Hematopoietic multipotent progenitor cell treated with erythropoietin and hydrocortisone succinate and interleukin-3 and kit ligand, for 15 days (in vitro differentiated cells): ENCODE results near the gene CACNA1C.

Source experiments
- DNase-seq: peaks from one replicate; pipeline ENCODE4 v3.0.0-alpha.2; 2015; ENCODE audit warnings: low spot score

CACNA1C gene

DNA sequence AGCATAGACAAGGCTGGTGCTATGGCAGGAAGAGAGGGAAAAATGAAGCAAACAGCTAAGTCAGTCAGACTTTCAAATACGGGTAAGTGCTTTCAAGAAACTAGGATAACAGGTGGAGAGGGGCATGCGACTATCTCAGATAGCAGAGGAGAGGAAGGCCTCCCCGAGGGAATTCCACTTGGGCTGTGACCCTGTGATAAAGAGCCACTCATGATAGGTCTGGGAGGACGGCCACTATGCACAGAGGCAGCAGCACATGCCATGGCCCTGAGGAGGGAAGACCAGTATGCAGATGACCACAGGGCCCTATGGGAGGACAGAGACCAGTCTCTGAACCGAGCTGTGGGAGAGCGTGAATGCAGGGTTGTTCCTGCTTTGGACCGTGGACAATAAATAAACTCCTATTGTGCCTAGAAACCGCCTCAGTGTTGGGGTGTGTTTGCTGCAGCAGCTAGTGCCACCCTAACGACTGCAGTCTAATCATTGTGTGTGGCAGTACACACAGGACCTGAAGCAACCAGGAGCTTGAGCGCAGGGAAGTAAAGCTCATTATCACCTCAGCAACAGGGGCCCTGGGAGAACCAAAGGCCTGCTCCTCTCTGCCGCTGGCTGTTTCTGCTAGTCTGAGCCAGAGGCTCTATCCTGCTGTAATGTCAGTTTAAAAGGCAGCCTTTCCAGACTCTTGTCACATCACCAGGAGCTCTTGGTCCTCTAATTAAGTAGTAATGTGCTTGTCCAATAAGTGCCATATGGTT lies 119.1 kb downstream of the CACNA1C start:
- DNase-seq: no peak

DNA sequence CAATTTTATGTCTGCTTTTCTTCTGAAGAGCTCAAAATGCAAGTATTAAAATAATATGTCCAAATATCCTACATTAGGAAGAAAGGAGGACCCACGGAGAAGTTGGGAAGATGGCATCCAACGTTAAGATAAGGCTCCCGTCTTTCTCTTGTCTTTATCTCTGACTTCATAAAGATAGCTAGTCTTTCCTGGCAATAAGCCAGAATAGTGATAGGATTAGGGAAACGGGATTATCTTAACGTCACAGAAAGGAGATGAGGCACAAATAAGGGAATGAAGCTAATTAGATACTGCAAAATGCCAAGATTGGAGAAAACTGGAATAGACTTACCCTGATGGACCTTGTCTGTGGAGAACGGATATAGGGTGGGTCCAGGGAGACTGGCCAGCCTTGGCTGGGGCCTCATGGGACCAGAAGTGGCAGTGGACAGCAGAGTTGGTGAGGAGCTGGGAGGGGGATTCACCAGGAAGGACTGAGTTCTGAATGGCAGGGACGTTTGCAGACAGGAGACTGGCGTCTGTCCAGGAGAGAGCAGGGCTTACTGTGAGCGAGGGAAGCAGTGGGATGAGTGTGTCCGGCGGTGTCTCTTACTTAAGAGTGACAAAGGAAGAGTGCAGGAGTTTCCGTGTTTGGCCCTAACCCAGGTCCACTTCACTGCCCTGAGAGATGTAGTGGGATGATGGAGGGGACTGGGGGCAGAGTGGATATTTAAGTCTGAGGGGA lies 119.9 kb downstream of the CACNA1C start:
- DNase-seq: no peak

DNA sequence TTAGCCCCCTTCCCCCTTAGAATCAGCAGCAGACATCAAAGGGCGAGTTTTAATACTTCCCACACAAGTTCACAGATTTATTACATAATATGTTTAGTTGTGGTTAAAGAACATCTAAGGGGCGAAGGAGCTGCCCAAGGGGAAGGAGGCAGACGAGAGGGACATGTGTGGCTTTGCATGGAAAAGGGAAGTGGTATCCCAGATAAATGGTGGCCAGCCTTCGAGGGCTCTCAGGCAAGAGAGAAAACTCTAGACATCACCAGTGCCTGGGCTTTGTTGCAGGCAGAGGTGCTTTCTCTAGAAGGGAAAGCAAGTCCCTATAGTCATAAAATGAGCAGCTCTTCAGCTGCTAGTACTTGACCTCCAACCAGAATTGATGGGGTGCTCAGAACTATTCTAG lies 121.2 kb downstream of the CACNA1C start:
- no peak for DNase-seq

DNA sequence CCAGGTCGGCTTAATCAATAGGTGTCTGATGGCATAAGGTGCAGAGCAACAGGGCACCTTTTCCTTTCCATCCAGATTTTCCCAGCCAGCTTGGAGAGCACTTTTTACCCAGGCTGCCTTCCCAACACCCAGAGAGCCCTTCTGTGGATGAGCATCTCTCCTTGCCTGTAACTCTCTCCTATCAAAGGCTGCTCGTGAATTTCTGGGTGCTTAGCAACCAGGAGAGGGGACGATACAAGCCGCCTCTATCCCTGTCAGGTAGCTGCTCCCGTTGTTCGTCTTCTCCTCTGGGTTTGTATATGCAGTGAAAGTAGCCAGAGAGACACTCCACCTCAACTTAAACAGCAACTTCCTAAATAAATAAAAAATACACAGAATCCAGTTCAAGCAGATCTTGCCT lies 124.2 kb downstream of the CACNA1C start:
- DNase-seq: no peak

DNA sequence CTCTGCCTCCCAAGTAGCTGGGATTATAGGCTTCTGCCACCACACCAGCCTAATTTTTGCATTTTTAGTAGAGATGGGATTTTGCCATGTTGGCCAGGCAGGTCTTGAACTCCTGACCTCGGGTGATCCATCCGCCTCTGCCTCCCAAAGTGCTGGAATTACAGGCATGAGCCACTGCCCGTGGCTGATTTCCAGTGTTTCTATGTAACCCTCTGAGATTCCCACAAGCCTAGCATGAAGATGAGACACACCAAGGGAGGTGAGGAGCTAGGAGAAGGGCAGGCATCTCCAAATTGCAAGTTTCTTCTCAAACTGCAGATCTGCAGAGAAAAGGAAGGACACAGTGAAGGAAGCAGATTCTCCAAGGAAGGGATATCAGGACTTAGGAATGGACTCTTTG lies 125.0 kb downstream of the CACNA1C start:
- DNase-seq: no peak

DNA sequence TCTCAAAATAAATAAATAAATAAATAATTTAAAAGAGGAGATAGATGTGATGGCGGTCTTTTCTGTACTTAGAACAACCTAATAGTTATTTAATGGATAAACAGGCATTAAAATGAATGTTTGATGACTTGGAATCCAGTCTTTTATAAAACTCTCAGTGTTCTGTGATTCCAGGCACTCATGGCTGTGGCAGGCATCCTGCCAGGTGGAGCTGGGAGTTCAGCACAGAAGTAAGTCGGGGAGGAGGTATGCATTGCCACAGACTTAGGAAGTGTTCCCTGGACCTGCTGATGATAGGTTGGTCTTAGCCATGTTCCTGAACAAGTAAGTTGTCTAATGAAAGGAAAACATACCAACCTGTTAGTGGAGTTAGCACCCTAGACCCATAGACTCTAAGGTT lies 126.3 kb downstream of the CACNA1C start:
- no peak for DNase-seq

DNA sequence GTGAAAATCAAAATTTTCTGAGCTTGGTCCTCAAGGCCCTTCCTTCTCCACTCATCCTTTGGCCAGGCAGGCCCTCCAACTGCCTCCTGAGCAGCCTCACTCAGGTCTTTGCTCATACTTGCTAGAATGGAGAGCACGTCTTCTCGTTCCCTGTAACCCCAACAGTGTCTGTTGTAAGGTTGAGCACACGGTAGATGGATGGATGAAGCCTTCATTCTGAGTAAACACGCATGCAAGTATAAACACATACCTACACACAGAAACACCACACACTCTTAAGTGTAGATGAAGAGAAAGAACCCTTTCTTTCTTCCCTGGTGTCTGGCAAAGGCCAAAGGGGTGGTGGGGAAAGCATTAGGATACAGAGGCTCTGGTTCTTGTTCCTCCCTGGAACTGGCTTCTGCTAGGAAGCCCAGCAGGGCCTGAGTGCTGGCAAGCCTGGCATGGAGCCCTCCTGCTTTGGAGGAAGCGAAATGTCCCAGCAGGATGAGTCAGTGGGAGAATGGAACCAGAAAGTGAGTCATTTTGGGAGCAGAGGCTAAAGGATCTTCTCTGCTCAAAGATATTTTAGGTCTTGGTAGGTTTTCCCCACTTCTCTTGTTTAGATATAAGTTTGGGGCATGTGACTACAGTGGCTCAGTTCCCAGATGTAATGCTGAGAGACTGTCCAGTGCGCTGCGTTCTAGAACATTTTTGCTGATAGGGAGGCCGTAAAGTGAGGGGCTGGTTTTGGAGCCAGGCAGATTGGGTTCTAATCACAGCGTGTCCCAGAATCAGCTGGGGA lies 127.4 kb downstream of the CACNA1C start:
- DNase-seq: no peak

DNA sequence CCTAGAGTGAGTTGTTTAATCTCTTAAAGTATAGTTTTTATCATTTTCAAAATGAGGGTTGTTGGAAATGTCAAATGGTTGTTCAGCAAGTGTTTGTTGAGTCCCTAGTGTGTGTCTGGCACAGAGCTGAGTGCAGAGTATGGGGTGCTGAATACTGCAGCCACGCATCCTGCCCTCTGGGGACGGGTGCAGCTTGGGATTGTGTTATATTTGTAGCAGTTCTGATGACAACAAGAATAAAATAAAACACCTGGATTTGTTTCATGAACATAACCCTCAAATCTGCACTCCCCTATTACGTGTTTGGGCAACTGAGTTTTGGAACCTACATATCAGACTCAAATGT lies 127.9 kb downstream of the CACNA1C start:
- no peak for DNase-seq

DNA sequence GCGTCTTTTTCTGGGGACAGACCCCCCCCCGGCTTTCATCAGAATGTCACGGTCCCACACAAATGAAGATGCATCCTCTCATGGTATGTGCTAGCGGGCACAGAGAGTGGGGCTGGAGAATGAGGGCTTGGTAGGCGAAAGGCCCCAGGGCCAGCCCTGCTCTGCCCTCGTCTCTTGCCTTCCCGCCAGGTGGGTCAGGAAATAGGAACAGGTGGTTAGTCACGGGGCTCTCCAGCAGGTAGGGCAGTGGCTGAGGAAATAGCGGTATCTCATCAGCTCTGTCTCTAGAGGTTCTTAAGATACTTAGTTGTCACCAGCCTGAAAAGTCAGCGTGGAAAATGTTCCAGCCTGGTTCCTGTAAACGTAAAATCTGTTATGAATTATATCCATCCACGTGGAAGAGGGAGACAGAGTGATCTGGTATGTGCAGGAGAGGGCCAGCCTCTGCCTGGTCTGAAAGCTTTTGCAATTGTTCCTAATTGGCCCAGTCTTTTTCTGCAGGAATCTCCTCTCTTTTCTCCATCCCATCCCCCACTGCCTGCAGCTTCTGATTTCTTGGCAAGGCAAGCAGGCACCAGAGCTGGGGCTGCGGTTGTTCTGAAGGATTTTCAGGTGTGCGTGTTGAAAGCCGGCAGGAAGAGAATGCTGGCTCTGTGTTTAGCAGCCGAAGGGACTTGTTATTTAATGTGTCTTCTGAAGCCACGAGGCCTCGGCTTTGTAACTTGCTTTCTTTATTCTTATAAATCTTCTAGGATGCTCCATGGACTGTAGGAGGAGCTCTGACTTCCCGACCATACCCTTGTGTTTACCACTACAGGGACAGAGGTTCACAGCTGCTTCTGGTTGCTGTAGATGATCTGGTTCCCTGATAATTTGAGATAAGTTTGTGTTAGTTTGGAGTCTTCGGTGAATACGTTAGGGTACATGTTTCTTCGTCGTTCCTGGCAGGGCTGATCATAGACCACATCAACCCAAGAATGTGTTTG lies 131.1 kb downstream of the CACNA1C start:
- DNase-seq: no peak

DNA sequence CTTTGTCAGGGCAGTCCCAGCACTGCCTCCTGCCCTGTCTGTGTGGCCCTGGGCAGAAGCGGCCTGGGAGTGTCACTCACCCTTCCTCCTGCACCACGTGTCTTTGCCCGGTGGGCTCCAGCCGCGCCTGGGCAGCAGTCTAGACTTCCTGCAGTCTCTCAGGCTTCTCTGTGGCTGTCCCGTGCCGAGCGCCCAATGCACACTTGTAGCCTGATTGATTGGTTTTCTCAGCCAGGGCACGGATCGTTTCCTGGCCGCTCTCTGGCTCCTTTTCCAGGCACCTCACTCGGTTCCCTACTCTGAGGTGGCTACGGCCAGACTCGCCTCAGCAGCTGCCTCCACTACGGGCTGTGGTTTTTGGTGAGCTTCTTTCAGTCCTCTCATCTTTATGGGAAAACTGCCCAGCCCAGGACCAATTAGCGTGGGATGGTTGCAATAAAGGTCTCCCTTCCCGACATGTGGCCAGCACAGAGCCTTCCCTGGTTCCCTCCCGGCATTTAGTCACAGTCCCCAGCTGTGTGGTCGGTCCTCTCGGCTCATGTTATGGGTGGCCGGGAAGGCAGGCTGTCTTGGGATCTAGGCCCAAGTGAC lies 133.1 kb downstream of the CACNA1C start:
- DNase-seq: no peak

DNA sequence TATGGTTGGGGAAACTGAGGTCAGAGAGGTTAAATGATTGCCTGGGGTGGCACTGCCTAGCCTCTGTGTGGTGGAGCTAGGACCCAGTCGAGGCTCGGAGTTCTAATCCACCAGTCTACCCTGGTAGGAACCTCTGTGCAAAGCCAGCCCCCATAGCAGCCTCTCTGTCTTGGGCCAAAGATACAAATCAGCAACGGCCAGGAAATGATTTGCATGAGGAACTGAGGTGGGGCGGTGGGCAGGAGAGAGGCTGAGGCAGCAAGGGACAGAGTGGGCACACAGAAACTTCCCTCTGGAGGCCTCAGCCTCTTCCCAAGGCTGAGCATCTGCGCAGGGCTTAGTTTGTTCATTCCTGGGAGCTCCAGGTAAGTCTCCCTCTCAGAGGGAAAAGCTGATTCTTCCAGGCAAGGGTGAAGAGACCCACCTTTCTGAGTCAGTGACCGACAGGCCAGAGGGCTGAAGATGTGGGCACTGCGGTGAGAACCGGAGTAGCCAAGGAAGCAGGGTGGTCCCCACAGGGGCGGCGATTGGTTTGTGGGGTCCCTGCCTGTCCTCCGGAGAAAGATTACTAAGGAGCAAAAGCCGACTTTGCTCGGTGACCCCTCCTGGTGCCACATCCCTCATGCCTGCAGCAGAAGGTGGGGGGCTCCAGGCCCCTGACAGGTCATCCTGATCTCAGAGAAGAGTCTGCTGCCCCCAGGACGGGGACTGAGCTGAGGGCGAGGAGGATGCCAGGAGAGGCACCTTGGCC lies 134.6 kb downstream of the CACNA1C start:
- no peak for DNase-seq

DNA sequence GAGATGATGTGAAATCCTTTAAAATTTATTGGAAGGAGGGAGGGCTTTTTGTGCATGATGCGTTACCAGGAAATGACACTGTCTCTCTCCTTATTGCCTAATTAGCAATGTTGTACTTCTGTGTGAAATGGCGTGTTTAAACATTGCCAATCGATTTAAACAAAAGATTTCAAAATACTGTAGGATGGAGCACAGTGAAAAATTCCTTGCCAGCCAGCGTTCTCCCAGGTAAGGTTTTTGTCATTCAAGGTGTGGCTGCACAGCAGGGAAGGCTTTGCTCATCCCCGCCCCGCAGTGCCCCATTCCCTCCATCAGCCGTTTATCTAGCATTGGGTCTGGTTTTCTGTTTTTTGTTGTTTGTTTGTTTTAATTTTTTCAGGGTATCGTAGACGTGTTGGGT lies 137.3 kb downstream of the CACNA1C start:
- DNase-seq: no peak

DNA sequence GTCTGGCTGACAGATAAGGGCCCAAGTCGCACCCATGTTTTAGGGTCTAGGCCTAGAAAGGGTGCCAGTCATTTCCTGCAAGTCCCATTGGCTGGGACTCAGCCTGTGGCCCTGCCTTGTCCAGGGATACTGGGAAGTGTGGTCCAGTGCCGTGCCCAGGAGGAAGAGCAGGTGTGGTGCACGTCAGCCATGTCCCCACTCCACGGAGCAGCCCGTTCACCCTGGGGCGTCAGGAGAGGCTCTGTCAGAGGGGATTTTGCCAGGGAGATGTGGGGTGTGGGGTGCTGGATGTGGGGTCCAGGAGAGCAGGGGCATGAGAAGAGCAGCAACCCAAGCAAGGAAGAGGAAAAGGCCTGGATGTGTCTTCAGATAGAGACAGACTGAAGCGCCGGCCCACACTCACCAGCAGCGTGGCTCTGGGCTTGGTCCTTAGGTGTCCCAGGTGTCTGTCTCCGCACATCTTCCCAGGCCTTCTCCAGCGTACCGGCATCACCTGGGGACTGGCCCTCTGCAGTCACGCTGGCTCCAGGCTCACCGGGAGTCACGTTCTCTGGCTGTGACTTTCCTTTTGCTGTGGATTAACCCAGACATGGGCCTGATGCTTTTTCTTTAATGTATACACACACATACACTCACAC lies 138.2 kb downstream of the CACNA1C start:
- DNase-seq: no peak

DNA sequence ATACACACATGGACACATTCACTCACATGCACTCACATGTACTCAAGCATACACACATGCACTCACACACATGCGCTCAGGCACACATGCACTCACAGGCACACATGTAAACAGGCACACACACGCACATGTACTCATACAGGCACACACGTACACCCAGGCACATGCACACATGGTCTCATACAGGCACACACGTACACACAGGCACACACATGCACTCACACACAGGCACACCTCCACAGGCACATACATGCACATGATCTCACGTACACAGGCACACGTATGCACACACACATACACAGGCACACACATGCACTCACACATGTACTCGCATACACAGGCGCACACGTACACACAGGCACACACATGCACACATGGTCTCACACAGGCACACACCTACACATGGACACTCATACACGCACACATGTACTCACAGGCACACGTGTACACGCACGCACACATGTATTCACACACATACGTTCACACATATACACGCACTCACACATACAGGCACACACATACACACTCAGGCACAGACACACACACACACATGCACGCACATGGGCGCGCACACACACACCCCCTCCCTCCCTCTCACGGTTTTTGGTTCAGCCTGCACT lies 138.9 kb downstream of the CACNA1C start:
- no peak for DNase-seq

DNA sequence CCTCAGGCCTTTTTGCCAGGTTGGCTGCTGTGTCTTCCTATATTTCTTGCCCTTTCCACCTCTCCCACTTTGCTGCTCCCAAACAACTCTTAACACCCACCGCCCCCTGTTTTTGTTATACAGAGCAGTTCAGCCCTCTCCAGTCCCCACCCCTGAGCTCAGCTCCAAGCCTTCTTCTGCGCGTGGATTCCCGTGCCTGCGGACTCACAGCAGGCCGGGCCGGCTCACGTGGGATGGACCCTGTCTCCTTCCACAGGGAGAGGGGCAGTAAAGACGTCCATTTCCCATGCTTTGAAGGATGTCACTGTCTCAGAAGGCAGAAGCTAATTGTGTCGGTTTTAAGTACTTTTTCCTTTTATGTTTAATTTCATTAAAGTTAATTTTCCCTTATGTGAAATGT lies 139.4 kb downstream of the CACNA1C start:
- no peak for DNase-seq

DNA sequence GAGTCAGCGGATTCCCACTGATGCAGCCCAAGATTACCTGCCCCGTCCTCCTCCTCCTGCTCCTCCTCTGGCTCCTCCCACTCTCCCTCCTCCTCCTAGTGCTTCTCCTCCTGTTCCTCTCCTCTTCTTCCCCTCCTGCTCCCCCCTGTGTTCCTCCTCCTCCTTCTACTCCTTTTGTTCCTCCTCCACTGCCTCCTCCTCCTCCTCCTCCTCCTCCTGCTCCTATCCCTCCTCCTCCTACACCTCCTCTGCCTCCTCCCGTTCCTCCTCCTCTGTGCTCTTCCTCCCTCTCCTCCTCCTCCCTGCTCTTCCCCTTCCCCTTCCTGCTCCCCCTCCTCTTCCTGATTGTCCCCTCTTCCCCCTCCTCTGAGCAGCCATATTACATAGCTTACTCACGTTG lies 141.3 kb downstream of the CACNA1C start:
- no peak for DNase-seq

DNA sequence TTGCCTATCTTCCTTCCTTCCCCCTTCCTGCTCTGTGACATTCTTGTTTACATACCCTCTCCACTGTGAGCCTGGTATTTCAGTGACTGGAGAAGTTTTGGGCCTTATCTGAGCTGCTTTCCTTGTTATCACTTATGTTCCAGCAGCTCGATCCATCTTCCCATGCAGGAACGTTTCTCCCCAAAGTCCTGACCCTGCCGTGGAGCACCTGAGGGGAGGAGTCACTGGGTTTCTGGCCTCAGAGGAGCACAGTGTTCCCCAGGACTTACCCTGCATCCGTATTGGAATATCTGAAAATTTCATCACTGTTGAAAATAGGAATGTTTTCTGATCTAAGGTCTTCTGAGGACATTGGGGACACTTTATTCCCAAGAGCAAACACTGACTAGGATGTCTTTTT lies 141.8 kb downstream of the CACNA1C start:
- DNase-seq: no peak

DNA sequence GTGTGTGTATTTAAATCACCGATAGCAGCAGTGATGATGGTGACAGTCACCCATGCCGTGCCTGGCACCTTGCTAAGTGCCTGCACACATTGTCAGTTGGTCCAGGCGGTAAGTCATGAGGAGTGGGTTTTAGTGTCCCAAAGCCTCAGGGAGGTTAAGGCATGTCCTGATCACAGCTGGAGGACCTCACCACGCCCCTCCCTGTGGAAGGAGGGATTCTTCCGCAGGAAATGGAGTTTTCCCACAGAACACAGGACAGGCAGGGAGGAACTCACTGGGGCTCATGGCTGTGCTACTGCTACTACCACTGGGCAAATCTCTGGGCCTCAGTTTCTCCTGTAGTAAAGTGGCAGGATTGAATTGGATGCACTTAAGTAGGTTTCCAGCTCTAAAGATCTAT lies 142.3 kb downstream of the CACNA1C start:
- DNase-seq: no peak

DNA sequence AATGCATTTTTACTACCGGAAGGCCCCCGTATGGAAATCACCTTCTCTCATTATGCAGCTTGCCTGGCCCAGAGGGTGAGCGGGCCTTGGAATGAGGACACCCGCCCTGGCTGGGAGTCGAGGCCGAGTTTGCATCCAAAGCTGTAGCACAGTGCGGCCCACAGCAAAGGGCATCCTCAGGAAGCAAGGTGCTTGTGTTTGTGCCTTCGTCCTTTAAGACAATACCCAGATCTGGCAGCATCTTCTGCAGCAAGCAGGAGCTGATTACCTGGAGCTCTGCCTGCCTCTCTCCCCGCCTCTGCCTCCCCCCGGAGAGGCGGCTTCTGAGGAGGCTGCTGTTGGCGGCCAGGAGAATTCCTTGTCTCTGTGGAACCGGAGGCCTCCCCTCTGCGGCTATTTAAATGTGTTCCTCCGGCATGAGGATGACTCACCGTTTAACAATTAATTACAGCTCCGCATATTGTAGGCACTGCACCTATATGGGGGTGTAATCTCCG lies 145.3 kb downstream of the CACNA1C start:
- no peak for DNase-seq

DNA sequence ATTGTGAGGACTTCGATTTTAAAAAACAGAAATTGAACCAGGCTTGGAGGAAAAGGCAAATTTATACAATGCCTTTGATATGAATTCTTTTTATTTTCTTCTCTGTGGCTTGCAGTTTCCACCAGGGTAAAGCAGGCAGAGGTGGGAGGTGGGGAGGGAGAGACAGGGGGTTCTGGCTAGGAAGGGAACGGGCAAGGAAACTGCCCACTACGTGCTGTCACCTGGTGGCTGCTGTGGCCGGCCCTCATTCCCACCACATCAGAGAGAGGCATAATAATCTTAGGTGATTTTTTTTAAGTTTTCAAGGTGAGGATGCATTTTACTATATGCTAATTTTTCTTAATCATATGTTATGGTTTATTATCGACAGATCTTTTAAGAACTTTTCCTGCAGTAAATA lies 145.8 kb downstream of the CACNA1C start:
- DNase-seq: no peak
